ENCODE data around the gene PPP1R3E. TPM values are rescaled to one million over a fixed set of nuclear protein-coding genes. Genes with fewer than 3 reads are reported as not detected.

The PPP1R3E gene
- total RNA-seq, 1 experiment from 2014 or later: 3.9 TPM

- Mint-ChIP-seq H3K27ac (no peak overlapping the region; a peak in 1 of 7 replicates), H3K36me3 (ENCODE audit: insufficient read depth in 1 of 3, low read depth in 3 of 3) (peaks cover 4 to 24% (median 18%) of the 10 kb centered on the region in 3 experiments; a peak in 6 of 7 replicates), H3K9me3 (peaks cover 20 to 22% of the 10 kb centered on the region in 2 experiments), H3K4me1 (peaks cover 18 to 19% of the 10 kb centered on the region in 2 experiments), H3K4me3 (no peak overlapping the region; a peak in 1 of 5 replicates), H3K27me3 (ENCODE audit: low read depth) (peaks cover 2% of the 10 kb centered on the region)
- no peak overlapping the region for H2BK5ac ChIP-seq (ENCODE audit: insufficient read length, low read length)
- H4K91ac ChIP-seq (ENCODE audit: insufficient read length, low read depth, low read length): no peak overlapping the region
- H3K27me3 ChIP-seq (ENCODE audit: insufficient read depth, low read length): no peaks in the 10 kb centered on the region
- no peak overlapping the region for H2AFZ ChIP-seq (ENCODE audit: low read length)
- no peak overlapping the region for H3K23ac ChIP-seq (ENCODE audit: insufficient read length, low read depth, low read length)
- no peaks in the 10 kb centered on the region for H3K9me3 ChIP-seq (ENCODE audit: control insufficient read depth, low read depth, low read length)
- no CpG with 5 or more reads among the region's 3 CpGs for whole genome bisulfite sequencing (ENCODE audit: extremely low coverage, insufficient read length, low lambda C conversion rate)
- no peak overlapping the region for H3T11ph ChIP-seq (ENCODE audit: low read length)
- TF ChIP-seq, protein P1, sequence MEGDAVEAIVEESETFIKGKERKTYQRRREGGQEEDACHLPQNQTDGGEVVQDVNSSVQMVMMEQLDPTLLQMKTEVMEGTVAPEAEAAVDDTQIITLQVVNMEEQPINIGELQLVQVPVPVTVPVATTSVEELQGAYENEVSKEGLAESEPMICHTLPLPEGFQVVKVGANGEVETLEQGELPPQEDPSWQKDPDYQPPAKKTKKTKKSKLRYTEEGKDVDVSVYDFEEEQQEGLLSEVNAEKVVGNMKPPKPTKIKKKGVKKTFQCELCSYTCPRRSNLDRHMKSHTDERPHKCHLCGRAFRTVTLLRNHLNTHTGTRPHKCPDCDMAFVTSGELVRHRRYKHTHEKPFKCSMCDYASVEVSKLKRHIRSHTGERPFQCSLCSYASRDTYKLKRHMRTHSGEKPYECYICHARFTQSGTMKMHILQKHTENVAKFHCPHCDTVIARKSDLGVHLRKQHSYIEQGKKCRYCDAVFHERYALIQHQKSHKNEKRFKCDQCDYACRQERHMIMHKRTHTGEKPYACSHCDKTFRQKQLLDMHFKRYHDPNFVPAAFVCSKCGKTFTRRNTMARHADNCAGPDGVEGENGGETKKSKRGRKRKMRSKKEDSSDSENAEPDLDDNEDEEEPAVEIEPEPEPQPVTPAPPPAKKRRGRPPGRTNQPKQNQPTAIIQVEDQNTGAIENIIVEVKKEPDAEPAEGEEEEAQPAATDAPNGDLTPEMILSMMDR (conservative IDR thresholded peaks at IDR 0.05): 0 out of 3 replicates have a peak, but pooled peaks have one; percentile 22
- no peak overlapping the region for H3K9ac ChIP-seq (ENCODE audit: extremely low read depth, insufficient read length, low read length)
- no peak for DNase-seq
- no peak overlapping the region for H2BK12ac ChIP-seq (ENCODE audit: insufficient read length, low read depth, low read length)
- H3K79me1 ChIP-seq (ENCODE audit: insufficient read depth, low read depth, low read length, poor library complexity, severe bottlenecking): no peaks in the 10 kb centered on the region
- no peaks in the 10 kb centered on the region for H4K20me1 ChIP-seq (ENCODE audit: control insufficient read depth, insufficient read depth, insufficient read length)
- H3K4me1 ChIP-seq (ENCODE audit: insufficient read depth, low read length): no peaks in the 10 kb centered on the region; the same call in 1 of the 2 replicates
- H3K4me2 ChIP-seq (ENCODE audit: insufficient read depth, insufficient read length, low read length): no peak overlapping the region
- H2AK5ac ChIP-seq (ENCODE audit: insufficient read length, low read length): no peak overlapping the region
- no peak overlapping the region for H2BK120ac ChIP-seq (ENCODE audit: low read depth, low read length, poor library complexity, severe bottlenecking)
- no peak overlapping the region for H2BK20ac ChIP-seq (ENCODE audit: low read depth, low read length, poor library complexity, severe bottlenecking)
- H3K14ac ChIP-seq (ENCODE audit: insufficient read depth, low read length): no peak overlapping the region
- no peaks in the 10 kb centered on the region for H3K79me2 ChIP-seq (ENCODE audit: insufficient read depth, low read length)
- no peak overlapping the region for H3K18ac ChIP-seq (ENCODE audit: insufficient read length, low read depth, low read length)
- H2BK15ac ChIP-seq (ENCODE audit: low read depth, low read length): no peak overlapping the region
- H4K5ac ChIP-seq (ENCODE audit: insufficient read length, low read depth, low read length): no peak overlapping the region
- H4K8ac ChIP-seq (replicated peaks; ENCODE audit: insufficient read length, low read depth, low read length): no peak overlapping the region
- H3K4ac ChIP-seq (ENCODE audit: low read depth, low read length): no peak overlapping the region
- no peak overlapping the region for H3K27ac ChIP-seq (ENCODE audit: insufficient read length, low read depth, low read length)
- H3K56ac ChIP-seq (ENCODE audit: insufficient read length, low read depth, low read length): no peak overlapping the region
- H3K23me2 ChIP-seq (ENCODE audit: insufficient read length, low read depth, low read length, poor library complexity, severe bottlenecking): no peaks in the 10 kb centered on the region
These were observed 41.8 kb upstream of the PPP1R3E start for GRCh38 chr14:23344481-23344880.

Measured in H9 (cell line).